Right ventricle myocardium inferior (tissue), 1 donor: Measurements from ENCODE around the gene WDR7. TPM values are rescaled to one million over a fixed set of nuclear protein-coding genes. Genes with fewer than 3 reads are reported as not detected.

Source experiments
- ATAC-seq: fragments of 200-7000 bp; cut with Tn5 transposase; one replicate; pipeline ENCODE4 v1.9.1; 2020; ENCODE audit warnings: mild to moderate bottlenecking, moderate library complexity
- DNase-seq: peaks from one replicate; pipeline ENCODE4 v3.0.0; 2021; ENCODE audit errors: missing footprints
- intact Hi-C: fragments of 100-400 bp; cut with DNase I; formaldehyde crosslinking; loops from one replicate; pipeline ENCODE4 v1.11.0; 2022
- total RNA-seq: library from RNA; stranded (reverse); fragmentation: NEBNext Ultra II Directional; extraction: Animal tissue kit (Norgen Biotek cat#: 25700); gene quantifications from one replicate; pipeline ENCODE4 v1.2.1, GENCODE V29; 2021
- donor health status: DM: no; HTN: yes; CAD: no; lungs with severe emphysema.

WDR7 gene
- total RNA-seq, 1 donor from 2014 or later = 21.8 TPM

DNA sequence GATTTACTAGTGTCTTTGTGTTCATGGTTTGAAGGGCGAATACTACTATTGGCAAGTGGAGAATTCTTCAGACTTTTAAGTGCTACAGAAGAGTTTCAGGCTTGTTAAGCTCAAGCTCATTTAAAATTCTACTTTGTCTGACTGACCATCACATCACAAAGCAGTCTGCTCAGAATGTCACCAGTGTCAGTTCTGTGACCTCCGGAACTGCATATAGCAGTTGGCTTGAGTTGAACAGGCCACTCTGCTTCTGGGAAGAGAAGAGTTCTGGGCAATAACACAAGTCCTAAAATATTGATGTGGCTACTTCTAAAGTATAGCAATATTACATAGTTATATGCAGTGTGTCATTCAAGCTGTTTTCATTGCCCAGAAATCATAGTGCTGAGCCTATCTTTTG is 250.8 kb downstream of the WDR7 start:
- DNase-seq (no peak), ATAC-seq (peak; percentile 52)
- intact Hi-C loops = no loop called here

DNA sequence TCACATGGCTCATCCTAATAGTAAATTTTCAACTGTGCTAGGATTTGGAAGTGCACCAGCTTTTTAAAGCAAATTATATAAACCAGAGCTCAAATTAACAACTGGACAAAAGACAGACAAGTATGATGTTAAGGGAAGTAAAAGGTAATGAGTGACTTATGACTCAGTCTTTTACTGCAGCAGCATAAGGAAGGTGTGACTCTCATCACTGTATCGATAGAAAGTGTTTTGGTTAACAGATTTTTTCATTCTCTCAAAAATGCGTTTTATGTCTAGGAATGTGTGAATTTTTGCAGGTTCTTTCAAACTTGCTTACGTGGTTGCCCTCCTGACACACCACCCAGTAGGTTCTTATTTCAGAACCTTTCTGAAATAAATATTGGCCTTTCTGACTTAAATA is 251.5 kb downstream of the WDR7 start:
- intact Hi-C loops = no loop called here
- DNase-seq (no peak), ATAC-seq (no peak)

- intact Hi-C loops = no loop called here
- DNase-seq (no peak), ATAC-seq (no peak)
Observed at GRCh38 chr18:56903686-56904085, 252.5 kb downstream of the WDR7 start.

DNA sequence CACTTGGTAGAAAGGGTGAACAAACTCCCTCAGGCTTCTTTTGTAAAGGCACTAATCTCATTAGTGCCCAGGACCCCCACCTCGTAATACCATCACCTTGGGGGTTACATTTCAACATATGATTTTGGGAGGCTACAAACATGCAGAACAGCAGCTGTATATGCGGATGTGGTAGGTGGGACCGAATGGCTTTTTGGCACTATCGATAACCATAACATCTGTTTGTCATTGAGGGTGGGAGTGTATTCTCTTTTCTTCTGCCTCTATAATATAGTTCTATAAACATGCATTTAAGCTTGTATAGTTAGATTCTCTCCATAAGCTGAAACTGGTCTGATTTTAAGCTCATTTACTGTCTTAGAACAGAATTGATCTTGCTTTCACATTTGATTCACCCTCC is 256.6 kb downstream of the WDR7 start:
- intact Hi-C loops = no loop called here
- DNase-seq = no peak
- no peak for ATAC-seq

GRCh38 chr18:56910237-56910636 is 259.1 kb downstream of the WDR7 start:
- DNase-seq (no peak), ATAC-seq (no peak)
- intact Hi-C loops = no loop called here

DNA sequence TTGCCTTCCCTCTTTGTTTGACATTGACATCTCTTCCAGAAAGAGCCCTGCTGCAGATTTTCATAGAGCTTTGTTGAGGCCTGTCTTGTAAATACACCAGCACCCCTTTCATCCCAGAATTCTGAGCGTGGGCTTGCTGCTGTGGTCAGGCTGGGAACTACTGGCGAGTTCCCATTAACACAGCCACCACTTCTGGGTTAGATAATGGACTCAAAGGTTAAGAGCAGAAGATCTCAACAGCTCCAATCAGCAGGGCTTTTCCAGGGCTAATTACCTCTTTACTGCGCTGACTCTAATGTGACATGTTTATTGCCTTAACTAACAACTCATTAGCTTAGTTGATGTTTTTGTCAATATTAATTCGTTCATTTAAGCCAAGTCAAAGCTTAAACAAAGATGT is 259.8 kb downstream of the WDR7 start:
- ATAC-seq (no peak), DNase-seq (no peak)
- intact Hi-C loops = no loop called here

DNA sequence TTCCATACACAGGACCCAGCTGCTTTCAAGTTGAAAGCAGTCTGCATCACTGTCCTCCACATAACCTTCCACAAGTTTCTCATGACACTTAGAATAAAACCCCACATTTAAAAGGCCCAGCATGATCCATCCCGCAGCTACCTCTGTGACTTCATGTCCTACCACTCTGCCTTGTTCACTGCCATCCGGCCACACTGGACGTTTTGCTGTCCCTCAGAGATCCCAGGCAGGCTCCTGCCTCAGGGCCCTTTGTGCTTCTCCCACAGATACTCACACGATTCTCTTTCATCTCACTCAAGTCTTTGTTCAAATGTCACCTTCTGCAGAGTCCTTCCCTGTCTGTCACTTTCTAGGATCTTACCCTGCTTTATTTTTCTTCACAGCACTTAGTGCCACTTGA is 262.8 kb downstream of the WDR7 start:
- intact Hi-C loops = no loop called here
- DNase-seq = no peak
- ATAC-seq = no peak

DNA sequence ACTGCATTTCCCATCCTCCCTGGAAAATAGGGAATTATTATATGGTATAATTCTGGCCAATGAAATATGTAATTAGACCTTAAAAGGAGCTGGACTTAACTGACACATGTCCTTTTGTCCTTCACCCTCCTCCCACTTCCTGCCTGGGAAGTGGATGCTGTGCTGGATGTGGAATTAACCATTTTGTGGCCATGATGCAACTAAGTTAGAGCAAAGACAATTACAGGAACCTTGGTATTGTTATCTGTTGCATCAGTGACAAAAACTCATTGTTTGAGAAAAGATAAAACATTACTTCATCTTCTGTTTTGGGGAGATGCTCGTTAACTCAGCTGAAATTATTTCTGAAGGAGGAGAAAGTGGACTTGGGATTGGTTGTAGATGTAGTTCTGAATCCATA is 268.0 kb downstream of the WDR7 start:
- intact Hi-C loops = no loop called here
- DNase-seq (no peak), ATAC-seq (no peak)

DNA sequence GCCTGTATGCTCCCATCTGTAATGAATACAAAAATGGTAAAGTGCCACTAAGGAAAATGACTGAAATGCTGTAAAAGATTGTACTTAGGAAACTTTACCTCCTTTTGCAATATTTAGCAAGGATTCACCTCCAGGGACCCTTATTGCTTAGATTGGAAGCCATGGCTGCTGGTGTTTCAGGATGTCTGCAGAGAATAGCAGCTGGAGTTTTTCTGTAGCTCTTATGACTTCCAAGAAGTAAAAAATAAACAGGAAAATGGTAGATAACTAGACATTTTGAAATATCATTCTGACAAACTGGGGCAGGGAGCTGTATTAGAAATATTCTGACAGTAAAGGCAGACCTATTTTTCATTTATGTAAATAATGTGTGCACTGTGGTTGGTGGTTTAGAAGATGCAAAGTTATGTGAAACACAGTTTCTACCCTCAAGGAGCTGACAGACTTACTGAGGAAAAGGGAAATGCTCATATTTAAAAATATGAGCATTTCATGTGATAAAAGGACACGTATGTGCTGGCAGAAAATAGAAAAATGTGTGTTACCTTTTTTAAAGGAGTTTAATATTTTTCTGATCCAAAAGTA is 270.8 kb downstream of the WDR7 start:
- no peak for DNase-seq
- intact Hi-C loops = no loop called here
- peak; percentile 52 for ATAC-seq

- intact Hi-C loops = no loop called here
- DNase-seq (no peak), ATAC-seq (no peak)
Observed at GRCh38 chr18:56926734-56927133, 275.6 kb downstream of the WDR7 start.

GRCh38 chr18:56927786-56928185 is 276.6 kb downstream of the WDR7 start:
- DNase-seq = no peak
- intact Hi-C loops = no loop called here
- ATAC-seq = no peak

- intact Hi-C loops = no loop called here
- ATAC-seq = no peak
- no peak for DNase-seq
Observed at GRCh38 chr18:56929886-56930285, 278.7 kb downstream of the WDR7 start.

DNA sequence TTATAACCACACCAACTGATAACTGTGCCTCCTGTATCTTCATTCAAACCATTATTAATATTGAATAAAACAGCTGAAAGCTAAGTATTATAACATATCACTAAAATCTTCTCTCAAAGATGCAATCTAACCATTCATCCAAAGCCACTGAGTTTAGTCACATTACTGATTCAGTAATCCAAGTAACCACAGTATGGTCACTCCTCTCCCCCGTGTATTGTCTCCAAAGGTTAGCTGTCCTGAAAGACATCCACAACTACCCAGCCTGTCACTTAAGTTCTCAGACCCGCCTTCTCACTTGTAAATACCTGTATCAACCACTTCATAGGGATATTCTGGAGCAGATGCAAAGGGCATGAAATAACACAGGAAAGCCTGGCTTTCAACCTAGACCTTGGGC is 282.3 kb downstream of the WDR7 start:
- intact Hi-C loops = no loop called here
- no peak for DNase-seq
- no peak for ATAC-seq

DNA sequence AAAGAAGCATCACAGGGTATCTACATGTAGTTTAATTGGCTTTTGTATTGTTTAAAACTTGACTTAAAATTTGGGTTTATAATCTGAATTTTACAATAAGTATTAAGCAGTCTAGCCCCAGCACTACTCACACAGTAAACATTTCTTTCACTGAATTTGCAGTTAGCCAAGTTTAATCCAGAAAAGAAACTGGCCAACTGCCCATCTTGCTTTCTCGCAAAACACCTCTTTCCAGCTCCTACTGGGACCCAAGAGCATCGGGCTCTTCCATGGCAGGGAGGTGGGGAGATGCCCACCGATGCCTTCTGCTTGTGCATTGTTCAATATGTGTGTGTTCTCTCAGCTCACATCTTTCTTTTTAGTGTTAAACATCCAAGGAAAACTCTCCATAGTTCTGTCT is 283.0 kb downstream of the WDR7 start:
- intact Hi-C loops = no loop called here
- ATAC-seq = no peak
- DNase-seq = no peak

DNA sequence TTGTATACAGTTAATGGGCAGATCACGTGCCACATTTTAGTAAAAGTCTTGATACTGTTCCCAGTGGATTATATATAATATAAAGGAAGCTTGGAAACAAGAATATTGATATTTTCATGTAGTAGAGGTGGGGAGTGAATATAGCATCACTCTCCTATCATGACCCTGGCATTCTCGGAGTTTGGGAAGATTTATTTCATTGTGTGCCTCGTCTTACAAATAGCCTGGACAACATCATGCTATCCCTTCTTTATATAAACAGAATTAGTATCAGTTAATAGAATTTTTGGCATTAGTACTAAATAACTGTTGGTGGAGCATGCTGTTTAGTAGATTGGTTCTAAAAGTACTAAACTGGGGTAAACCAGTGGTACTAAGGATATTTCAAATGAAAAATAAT is 283.7 kb downstream of the WDR7 start:
- no peak for ATAC-seq
- intact Hi-C loops = no loop called here
- no peak for DNase-seq

DNA sequence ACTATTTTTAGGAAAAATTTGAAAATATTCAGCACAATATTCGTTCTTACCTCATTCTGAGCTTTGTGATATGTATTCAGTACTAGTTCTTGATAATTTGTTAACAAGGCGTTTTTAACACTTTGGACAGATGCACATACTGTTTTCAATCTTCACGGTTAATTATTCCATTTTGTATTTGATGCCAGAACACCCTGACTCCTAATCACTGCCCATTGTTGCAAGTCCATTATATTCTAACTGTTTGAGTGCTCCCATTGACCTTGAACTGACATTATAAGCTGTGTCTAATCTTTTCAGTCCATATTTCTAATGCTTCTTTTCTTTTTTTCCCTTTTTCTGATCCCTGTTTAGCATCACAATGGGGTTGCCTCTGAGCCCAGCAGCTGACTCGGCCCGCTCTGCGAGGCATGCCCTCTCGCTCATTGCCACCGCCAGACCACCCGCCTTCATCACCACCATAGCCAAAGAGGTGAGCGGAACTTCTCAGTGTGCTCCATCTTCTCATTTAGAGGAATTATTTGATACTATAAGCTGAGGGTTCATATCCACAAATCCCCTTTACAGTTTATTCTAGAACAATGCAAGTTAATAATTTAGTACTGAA is 284.4 kb downstream of the WDR7 start:
- no peak for ATAC-seq
- intact Hi-C loops = no loop called here

GRCh38 chr18:56936457-56936856 is 285.3 kb downstream of the WDR7 start:
- DNase-seq (no peak), ATAC-seq (no peak)
- intact Hi-C loops = no loop called here

More for the DNA sequence above, 284.4 kb downstream of the WDR7 start:
- DNase-seq = no peak

GRCh38 chr18:56937874-56938430 is 286.8 kb downstream of the WDR7 start:
- DNase-seq = no peak
- intact Hi-C loops = no loop called here
- no peak for ATAC-seq

- intact Hi-C loops = no loop called here
- ATAC-seq (peak; percentile 92), DNase-seq (no peak)
Observed at GRCh38 chr18:56945171-56946083, 294.3 kb downstream of the WDR7 start.

- ATAC-seq (no peak), DNase-seq (no peak)
- intact Hi-C loops = no loop called here
Observed at GRCh38 chr18:56947236-56947635, 296.1 kb downstream of the WDR7 start.
